ENCODE measurements around the gene HAS3. TPM values are rescaled to one million over a fixed set of nuclear protein-coding genes. Genes with fewer than 3 reads are reported as not detected.

Gene HAS3
- total RNA-seq, 1 experiment from 2014 or later = 100 TPM

GRCh38 chr16:69119536-69119935 lies 14.1 kb downstream of the HAS3 start:
- Histone ChIP-seq H2BK15ac (ENCODE audit: low read depth, low read length) (no peak overlapping the region), H2BK5ac (ENCODE audit: insufficient read length, low read length) (no peak overlapping the region), H3K27ac (ENCODE audit: insufficient read length, low read depth, low read length) (no peak overlapping the region), H3K79me1 (ENCODE audit: insufficient read depth, low read depth, low read length, poor library complexity, severe bottlenecking) (no peaks in the 10 kb centered on the region), H3T11ph (ENCODE audit: low read length) (no peak overlapping the region), H3K14ac (ENCODE audit: insufficient read depth, low read length) (no peak overlapping the region), H3K18ac (ENCODE audit: insufficient read length, low read depth, low read length) (no peak overlapping the region), H3K4me1 (ENCODE audit: insufficient read depth, low read length) (no peaks in the 10 kb centered on the region), H3K23me2 (ENCODE audit: insufficient read length, low read depth, low read length, poor library complexity, severe bottlenecking) (no peaks in the 10 kb centered on the region), H3K9ac (ENCODE audit: extremely low read depth, insufficient read length, low read length) (no peak overlapping the region), H4K5ac (ENCODE audit: insufficient read length, low read depth, low read length) (no peak overlapping the region), H3K56ac (ENCODE audit: insufficient read length, low read depth, low read length) (no peak overlapping the region), H3K4ac (ENCODE audit: low read depth, low read length) (no peak overlapping the region), H2BK12ac (ENCODE audit: insufficient read length, low read depth, low read length) (no peak overlapping the region), H2AFZ (ENCODE audit: low read length) (no peak overlapping the region), H3K23ac (ENCODE audit: insufficient read length, low read depth, low read length) (no peak overlapping the region), H3K79me2 (ENCODE audit: insufficient read depth, low read length) (no peaks in the 10 kb centered on the region), H2AK5ac (ENCODE audit: insufficient read length, low read length) (no peak overlapping the region), H4K8ac (replicated peaks; ENCODE audit: insufficient read length, low read depth, low read length) (no peak overlapping the region), H3K4me2 (ENCODE audit: insufficient read depth, insufficient read length, low read length) (no peak overlapping the region), H2BK20ac (ENCODE audit: low read depth, low read length, poor library complexity, severe bottlenecking) (no peak overlapping the region), H3K27me3 (ENCODE audit: insufficient read depth, low read length) (no peaks in the 10 kb centered on the region), H4K20me1 (ENCODE audit: control insufficient read depth, insufficient read depth, insufficient read length) (no peaks in the 10 kb centered on the region), H3K9me3 (ENCODE audit: control insufficient read depth, low read depth, low read length) (no peaks in the 10 kb centered on the region), H2BK120ac (ENCODE audit: low read depth, low read length, poor library complexity, severe bottlenecking) (no peak overlapping the region), H4K91ac (ENCODE audit: insufficient read length, low read depth, low read length) (no peak overlapping the region)
- Mint-ChIP-seq H3K4me1 (0 out of 4 replicates have a peak, but pooled peaks cover 0 to 2% of the 10 kb centered on the region in 2 experiments), H3K4me3 (no peak overlapping the region), H3K27me3 (ENCODE audit: low read depth) (no peaks in the 10 kb centered on the region), H3K9me3 (no peaks in the 10 kb centered on the region; a peak in 2 of 5 replicates), H3K36me3 (ENCODE audit: insufficient read depth in 1 of 3, low read depth in 3 of 3) (peaks cover 62 to 74% (median 73%) of the 10 kb centered on the region in 3 experiments), H3K27ac (no peak overlapping the region)
- TF ChIP-seq CTCF (conservative IDR thresholded peaks at IDR 0.05) = no peak
- WGBS (ENCODE audit: extremely low coverage, insufficient read length, low lambda C conversion rate) = no CpG with 5 or more reads among the region's 2 CpGs
- DNase-seq = no peak

Data from H9 (cell line).